K562 (cell line): ENCODE measurements around the gene HAND2. TPM values are rescaled to one million over a fixed set of nuclear protein-coding genes. Genes with fewer than 3 reads are reported as not detected.

Experiments used
- ATF2 ChIP-seq: sonication (generic); formaldehyde crosslinking; IDR thresholded peaks from 2 replicates; pipeline ENCODE4 v1.8.1; 2022; ENCODE audit warnings: missing genetic modification reagents
- CHAMP1 ChIP-seq: fragments of 450-650 bp; IDR thresholded peaks from 2 replicates; pipeline ENCODE4 v1.6.1; 2016; ENCODE audit warnings: mild to moderate bottlenecking
- JUNB ChIP-seq: fragments of 450-650 bp; formaldehyde crosslinking; conservative IDR thresholded peaks from 2 replicates; pipeline ENCODE4 v1.4.0; 2020; ENCODE audit warnings: mild to moderate bottlenecking
- JUND ChIP-seq, 2 experiments: IDR thresholded peaks; 2 replicates in 1 of 2; 3 replicates in 1 of 2; pipeline ENCODE4 v1.6.1; 2011; ENCODE audit warnings: borderline replicate concordance in 2 of 2, low read depth in 2 of 2, low read length in 2 of 2, improper control_type of control experiment in 1 of 2, missing biosample characterization in 1 of 2, missing genetic modification characterization in 1 of 2, missing genetic modification reagents in 1 of 2
- L3MBTL2 ChIP-seq: fragments of 450-650 bp; IDR thresholded peaks from 2 replicates; pipeline ENCODE4 v1.6.1; 2016; ENCODE audit warnings: mild to moderate bottlenecking, moderate library complexity
- NFE2 ChIP-seq: IDR thresholded peaks from 2 replicates; pipeline ENCODE4 v1.6.1; 2014; ENCODE audit warnings: antibody characterized with exemption, low read depth
- PRPF4 ChIP-seq: fragments of 200-400 bp; formaldehyde crosslinking; IDR thresholded peaks from one replicate; pipeline ENCODE4 v1.6.1; 2017; ENCODE audit warnings: low read length, low read depth, mild to moderate bottlenecking; ENCODE audit not compliant: insufficient read depth, poor library complexity, severe bottlenecking
- RBM22 ChIP-seq: fragments of 200-400 bp; formaldehyde crosslinking; IDR thresholded peaks from 2 replicates; pipeline ENCODE4 v1.6.1; 2018; ENCODE audit warnings: low read length, low read depth; ENCODE audit not compliant: poor library complexity, severe bottlenecking
- UBTF ChIP-seq, 2 experiments: IDR thresholded peaks; 2 replicates each; pipeline ENCODE4 v1.6.1; 2012; ENCODE audit warnings: improper control_type of control experiment in 2 of 2, low read depth in 2 of 2, low read length in 2 of 2, borderline replicate concordance in 1 of 2
- ZNF407 ChIP-seq: fragments of 450-650 bp; IDR thresholded peaks from 2 replicates; pipeline ENCODE4 v1.6.1; 2016; ENCODE audit warnings: low read depth
- polyA plus RNA-seq, 8 experiments: library from polyadenylated mRNA; depleted of rRNA in 4 of 8; stranded (reverse) in 5 of 8; unstranded in 3 of 8; fragments of >200 nt; fragmentation: Nextera tagmentation in 2 of 8; fragmentation: Illumina TruSeq in 1 of 8; extraction: Ambion mirVana in 2 of 8; extraction: Trizol in 1 of 8; gene quantifications; 2 replicates each; pipeline versions ENCODE4 v1.2.1 to v1.2.3, GENCODE V29; 2011 to 2014; ENCODE audit warnings: inconsistent platforms in 1 of 8, missing spikeins in 1 of 8
- total RNA-seq, 7 experiments: library from RNA; depleted of rRNA in 6 of 7; stranded (reverse); fragments of >200 nt in 6 of 7; fragmentation: Illumina TruSeq in 2 of 7; extraction: Trizol in 2 of 7; gene quantifications; 2 replicates each; pipeline versions ENCODE4 v1.2.1 to v1.2.3, GENCODE V29; 2011 to 2021; ENCODE audit warnings: low replicate concordance in 1 of 7

Gene HAND2
- total and polyA plus RNA-seq, 9 of the 15 experiments (the other 6 are each of a cell fraction or from before 2014, with no cell fraction given) = 1.7 to 12.8 (median 4.9) TPM

GRCh38 chr4:173522160-173522950 is 7.7 kb downstream of the HAND2 start (continued):
- TF ChIP-seq ZNF407 = no peak
- peak; percentile 66; the same call in 1 of the 2 replicates for TF ChIP-seq L3MBTL2
- TF ChIP-seq PRPF4 = no peak
- TF ChIP-seq JUNB (CRISPR knock-in tag) = no peak
- no peak for TF ChIP-seq CHAMP1
- 0 out of 2 replicates have a peak, but pooled peaks have one; percentile 18 for TF ChIP-seq JUND (IDR thresholded peaks at IDR 0.05; ENCODE audit: borderline replicate concordance, low read depth, low read length)
- TF ChIP-seq JUND (tag; IDR thresholded peaks at IDR 0.05; ENCODE audit: borderline replicate concordance, low read depth, low read length) = no peak; the same call in 2 of the 3 replicates
- no peak for TF ChIP-seq RBM22
- peak in 1 of 2 experiments; percentile 71; a peak in 1 of 4 replicates for TF ChIP-seq UBTF (IDR thresholded peaks at IDR 0.05; ENCODE audit: borderline replicate concordance in 1 of 2, low read depth in 2 of 2, low read length in 2 of 2)
- TF ChIP-seq ATF2 (CRISPR knock-in tag) = no peak
- TF ChIP-seq NFE2 = no peak
